Uterus (tissue), 4 donors: ENCODE data around the gene CCDC150. TPM values are rescaled to one million over a fixed set of nuclear protein-coding genes. Genes with fewer than 3 reads are reported as not detected.

ENCODE experiments used
- DNase-seq, 2 donors: peaks; one replicate each; pipeline ENCODE4 v3.0.0-alpha.2; 2019 to 2020
- H3K27ac ChIP-seq, 2 donors: fragments of 200-600 bp; sonication (generic); 1 replicate in 1 of 2; 2 replicates in 1 of 2; pipeline ENCODE4 v1.5.1; 2016 to 2018
- H3K27me3 ChIP-seq, 2 donors: fragments of 200-600 bp; sonication (generic); one replicate each; pipeline ENCODE4 v1.5.1; 2018 to 2019; ENCODE audit warnings: control low read depth in 1 of 2
- H3K36me3 ChIP-seq, 2 donors: fragments of 200-600 bp; sonication (generic); one replicate each; pipeline ENCODE4 v1.5.1; 2019; ENCODE audit warnings: control low read depth in 1 of 2
- H3K4me1 ChIP-seq, 2 donors: fragments of 200-600 bp; sonication (generic); one replicate each; pipeline ENCODE4 v1.5.1; 2018 to 2019; ENCODE audit warnings: control low read depth in 1 of 2
- H3K4me3 ChIP-seq, 2 donors: fragments of 200-600 bp; sonication (generic); 1 replicate in 1 of 2; 2 replicates in 1 of 2; pipeline ENCODE4 v1.5.1; 2018 to 2019; ENCODE audit warnings: mild to moderate bottlenecking in 1 of 2
- H3K9me3 ChIP-seq, 2 donors: fragments of 200-600 bp; sonication (generic); one replicate each; pipeline ENCODE4 v1.5.1; 2019; ENCODE audit warnings: control low read depth in 1 of 2
- CTCF ChIP-seq, 4 experiments: fragments of 200-600 bp in 2 of 4; fragments of 450-650 bp in 2 of 4; sonication (generic) in 2 of 4; IDR thresholded peaks; one replicate each; pipeline ENCODE4 v1.5.1; 2016 to 2019; ENCODE audit warnings: antibody characterized with exemption in 4 of 4, mild to moderate bottlenecking in 2 of 4, moderate library complexity in 1 of 4
- POLR2A ChIP-seq, 2 donors: fragments of 450-650 bp; IDR thresholded peaks; one replicate each; pipeline ENCODE4 v1.6.1; 2016; ENCODE audit warnings: antibody characterized with exemption in 2 of 2, mild to moderate bottlenecking in 1 of 2, moderate library complexity in 1 of 2
- intact Hi-C: fragments of 100-400 bp; cut with DNase I; formaldehyde crosslinking; loops from one replicate; pipeline ENCODE4 v1.15.1; 2023; ENCODE audit warnings: low total_unique reads
- total RNA-seq, 4 donors: library from RNA; depleted of rRNA in 3 of 4; stranded (reverse); fragments of >200 nt in 3 of 4; gene quantifications; one replicate each; pipeline versions ENCODE4 v1.1.0 to v1.2.4, GENCODE V29; 2014 to 2023
- donor health status: DM: yes; HTN: yes; CAD: no.

The CCDC150 gene
- 100 to 1,000 TPM in 1 of 4 donors, 1 to 10 TPM in 2, under 1 TPM in 1; 0.29 to 520 (median 4.0) TPM for total RNA-seq

DNA sequence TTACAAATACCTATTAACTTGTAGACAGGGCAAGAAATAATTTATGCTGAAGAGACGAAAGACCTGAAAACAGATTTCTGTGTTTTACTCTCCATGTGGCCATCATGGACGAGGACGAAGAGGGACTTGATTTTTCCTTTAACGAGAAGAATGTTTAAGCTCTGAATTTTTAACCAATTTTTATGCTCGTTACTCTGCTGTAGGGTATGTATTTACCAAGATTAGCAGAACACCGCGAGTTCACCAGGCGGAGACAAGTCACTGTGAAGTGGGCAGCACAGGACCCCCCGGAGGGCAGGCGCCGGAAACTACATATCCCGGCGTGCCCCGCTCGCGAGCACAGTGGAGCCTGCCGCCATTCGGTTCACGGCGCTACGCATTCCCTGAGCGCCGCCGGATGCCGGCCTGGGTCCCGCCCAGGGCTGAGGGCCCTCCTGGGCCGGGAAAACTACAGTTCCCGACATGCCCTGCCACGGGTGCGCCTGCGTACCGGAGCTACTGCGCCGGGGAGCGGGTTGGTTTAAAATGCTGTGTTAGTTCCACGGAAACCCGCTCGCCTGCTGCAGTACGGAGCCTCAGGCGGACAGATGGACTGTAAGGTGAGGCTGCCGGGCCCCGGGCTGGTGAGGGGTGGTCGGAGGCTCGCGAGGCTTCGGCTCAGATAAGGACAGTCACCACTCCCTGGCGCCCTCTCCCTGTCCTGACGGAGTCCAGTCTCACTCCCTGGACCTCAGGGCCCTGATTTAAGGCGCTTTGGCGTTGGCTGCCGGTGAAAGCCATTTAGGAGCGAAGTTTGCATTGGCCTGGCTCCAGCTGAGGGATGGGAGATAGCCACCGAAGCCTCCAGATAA, at the start of gene CCDC150:
Gene CCDC150 (plus strand): TSS at position 536 of the 851 bp plus-strand sequence. CDS start 52 bp downstream, at position 588.
- no peak within 1 kb of the TSS for H3K27ac ChIP-seq

GRCh38 chr2:196590286-196590685, 49.2 kb upstream of the CCDC150 start:
- no peaks in the 10 kb centered on the region for H3K27me3 ChIP-seq
- no peaks in the 10 kb centered on the region for H3K9me3 ChIP-seq
- H3K4me3 ChIP-seq, result no peak overlapping the region
- H3K4me1 ChIP-seq, result no peaks in the 10 kb centered on the region
- no peak for DNase-seq
- intact Hi-C loops, result no loop called here
- no peaks in the 10 kb centered on the region for H3K36me3 ChIP-seq
- no peak overlapping the region for H3K27ac ChIP-seq
- TF ChIP-seq CTCF (IDR thresholded peaks at IDR 0.05) (no peak), POLR2A (IDR thresholded peaks at IDR 0.05) (no peak)

More for the DNA sequence above, at the start of gene CCDC150:
- peak in 1 of 4 experiments; percentile 3 for TF ChIP-seq CTCF (IDR thresholded peaks at IDR 0.05)
- no peak for TF ChIP-seq POLR2A (IDR thresholded peaks at IDR 0.05)
- peak within 1 kb of the TSS; percentile 51 for H3K4me3 ChIP-seq
- H3K27me3 ChIP-seq, result no peaks in the 10 kb centered on the region
- peak; percentile 84 to 89 for DNase-seq
- no peaks in the 10 kb centered on the region for H3K36me3 ChIP-seq
- no peaks in the 10 kb centered on the region for H3K9me3 ChIP-seq
- peaks cover 6 to 7% of the 10 kb centered on the region in 2 donors for H3K4me1 ChIP-seq
- intact Hi-C loops, result no loop called here

DNA sequence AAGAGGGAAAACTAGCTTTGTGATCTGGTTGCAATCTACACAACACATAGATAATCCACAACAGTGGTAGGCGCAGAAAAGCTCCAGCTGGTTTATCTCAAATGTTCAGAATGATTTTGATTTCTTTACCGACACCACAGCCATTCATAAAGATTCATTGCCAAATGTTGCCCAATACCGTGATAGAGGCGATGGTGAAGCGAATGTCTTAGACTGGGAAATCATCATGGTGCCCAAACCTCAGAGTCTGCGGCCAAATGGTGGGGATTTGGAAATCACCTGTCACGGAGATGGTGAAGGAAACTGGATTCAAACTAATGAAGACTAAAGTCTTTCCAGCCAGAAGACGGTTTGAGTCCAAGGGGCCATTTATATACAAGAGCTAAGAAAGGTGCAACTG, 48.5 kb upstream of the CCDC150 start:
- intact Hi-C loops, result no loop called here
- no peak overlapping the region for H3K4me3 ChIP-seq
- H3K4me1 ChIP-seq, result no peaks in the 10 kb centered on the region
- DNase-seq, result no peak
- H3K9me3 ChIP-seq, result no peaks in the 10 kb centered on the region
- H3K27me3 ChIP-seq, result no peaks in the 10 kb centered on the region
- no peak overlapping the region for H3K27ac ChIP-seq
- TF ChIP-seq CTCF (IDR thresholded peaks at IDR 0.05) (no peak), POLR2A (IDR thresholded peaks at IDR 0.05) (no peak)
- H3K36me3 ChIP-seq, result no peaks in the 10 kb centered on the region

GRCh38 chr2:196591621-196592022, 47.9 kb upstream of the CCDC150 start:
- Histone ChIP-seq H3K36me3 (no peaks in the 10 kb centered on the region), H3K4me1 (no peaks in the 10 kb centered on the region), H3K4me3 (no peak overlapping the region), H3K27ac (no peak overlapping the region), H3K9me3 (no peaks in the 10 kb centered on the region), H3K27me3 (no peaks in the 10 kb centered on the region)
- intact Hi-C loops, result no loop called here
- no peak for DNase-seq
- TF ChIP-seq CTCF (IDR thresholded peaks at IDR 0.05) (no peak), POLR2A (IDR thresholded peaks at IDR 0.05) (no peak)

GRCh38 chr2:196592331-196592910, 47.1 kb upstream of the CCDC150 start:
- Histone ChIP-seq H3K27me3 (no peaks in the 10 kb centered on the region), H3K27ac (no peak overlapping the region), H3K4me3 (peak overlapping the region in 1 of 2 donors; percentile 37), H3K4me1 (no peaks in the 10 kb centered on the region), H3K36me3 (no peaks in the 10 kb centered on the region), H3K9me3 (no peaks in the 10 kb centered on the region)
- intact Hi-C loops, result no loop called here
- DNase-seq, result no peak
- TF ChIP-seq POLR2A (IDR thresholded peaks at IDR 0.05) (no peak), CTCF (IDR thresholded peaks at IDR 0.05) (no peak)
